Pulmonary artery endothelial cell (primary cell): ENCODE results near the gene TNNT3. TPM values are rescaled to one million over a fixed set of nuclear protein-coding genes. Genes with fewer than 3 reads are reported as not detected.

Source experiments
- DNase-seq: peaks from one replicate; pipeline ENCODE4 v3.0.0-alpha.2; 2011; ENCODE audit warnings: low read depth, low spot score
- total RNA-seq: library from RNA; depleted of rRNA; stranded (reverse); fragments of >200 nt; gene quantifications from 2 replicates; pipeline ENCODE4 v1.2.3, GENCODE V29; 2014

Gene TNNT3
- total RNA-seq, 1 donor from 2014 or later, result not detected

GRCh38 chr11:1896923-1897322 lies 22.6 kb upstream of the TNNT3 start:
- no peak for DNase-seq

DNA sequence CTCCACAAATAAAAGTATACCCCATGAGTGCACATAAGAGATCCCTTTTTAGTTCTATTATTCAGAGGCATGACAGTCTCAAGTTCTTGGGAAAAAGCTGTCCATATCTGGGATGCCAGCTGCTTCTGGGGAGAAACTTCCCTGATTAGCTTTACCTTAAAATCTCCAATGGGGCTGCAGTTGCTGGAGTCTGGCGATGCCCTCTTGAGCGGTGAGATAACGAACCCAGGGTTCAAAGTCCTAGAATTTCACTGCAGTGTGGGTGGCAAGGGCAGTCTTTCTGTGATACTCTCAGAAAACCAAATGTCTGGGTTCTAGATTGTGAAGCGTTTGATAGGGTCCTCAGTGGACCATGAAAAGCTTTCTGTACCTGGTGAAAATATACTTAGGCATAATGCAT lies 20.4 kb upstream of the TNNT3 start:
- no peak for DNase-seq

DNA sequence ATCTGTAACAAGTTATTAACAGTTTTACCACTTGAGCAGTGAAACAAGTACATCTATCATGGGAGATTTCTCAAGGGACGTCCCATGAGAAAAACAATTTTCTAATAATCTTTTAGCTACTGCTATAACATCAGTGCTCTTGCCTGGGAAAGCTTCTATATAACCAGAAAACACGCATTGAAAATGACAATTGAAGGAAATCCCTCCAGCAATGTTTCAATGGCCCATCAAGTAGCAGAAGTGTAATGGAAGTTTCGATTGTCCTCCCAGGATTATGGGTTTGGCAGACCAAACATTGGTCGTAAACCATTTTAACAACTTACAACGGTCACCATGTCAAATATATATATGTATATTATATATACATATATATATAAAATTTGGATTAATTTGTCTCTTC lies 19.8 kb upstream of the TNNT3 start:
- no peak for DNase-seq

- no peak for DNase-seq
These were observed 13.3 kb upstream of the TNNT3 start for GRCh38 chr11:1906181-1906580.

DNA sequence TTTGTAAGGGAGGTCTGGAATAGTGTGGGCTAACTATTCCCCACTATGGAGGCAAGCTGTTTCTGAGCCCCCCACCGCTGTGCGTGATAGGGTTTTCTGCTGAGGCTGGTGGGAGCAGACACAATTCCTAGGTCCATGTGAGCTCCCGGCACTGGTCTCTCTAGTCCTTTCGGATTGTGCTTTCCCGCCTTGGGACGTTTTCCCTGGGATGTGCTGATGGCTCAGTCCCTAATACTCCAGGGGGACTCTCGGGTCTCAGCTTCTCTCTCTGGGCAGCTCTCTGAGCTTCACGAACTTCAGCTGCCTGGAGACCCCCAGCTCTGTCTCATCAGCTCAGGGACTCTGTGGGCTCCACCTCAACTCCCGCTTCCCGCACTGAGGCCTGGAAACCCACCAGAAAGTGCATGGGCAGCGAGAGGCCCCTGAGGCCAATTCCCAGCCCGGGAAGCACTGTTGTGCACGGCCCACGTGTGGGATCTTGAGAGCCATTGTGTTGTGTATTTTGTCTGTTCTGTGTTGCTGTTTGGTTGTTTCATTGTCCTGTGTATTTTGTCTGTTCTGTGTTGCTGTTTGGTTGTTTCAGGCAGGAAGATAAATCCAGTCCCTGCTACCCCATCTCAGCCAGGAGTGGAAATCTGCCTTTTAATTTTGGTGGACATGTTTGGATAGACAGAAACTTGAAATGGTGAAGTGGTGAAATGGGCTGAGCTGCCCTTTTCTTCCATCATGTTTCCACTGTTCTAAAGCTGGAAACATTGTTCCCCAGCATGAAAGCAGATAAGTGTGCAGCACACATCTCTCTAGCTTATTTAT lies 12.7 kb upstream of the TNNT3 start:
- no peak for DNase-seq

DNA sequence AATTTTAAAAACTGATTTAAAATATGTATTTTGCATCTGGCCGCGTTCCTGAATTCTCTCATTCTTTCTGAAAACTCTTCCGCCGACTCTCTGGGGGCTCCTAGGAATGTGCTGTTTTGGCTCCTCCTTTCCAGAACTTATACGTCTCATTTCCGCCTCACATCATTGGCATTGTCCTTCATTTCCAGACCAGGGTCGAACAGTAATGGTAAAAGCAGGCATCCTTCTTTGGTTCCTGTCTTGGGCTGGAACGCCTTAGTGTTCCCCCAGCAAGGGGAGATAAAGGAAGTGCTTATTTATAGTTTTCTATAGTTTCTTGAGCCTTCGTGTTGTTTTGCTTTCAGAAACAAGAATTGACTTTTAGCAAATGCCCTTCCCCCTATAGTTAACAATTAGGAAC lies 10.9 kb upstream of the TNNT3 start:
- peak; percentile 61 for DNase-seq

GRCh38 chr11:1909524-1909923 lies 10.0 kb upstream of the TNNT3 start:
- DNase-seq, result no peak

GRCh38 chr11:1912289-1912878 lies 7.1 kb upstream of the TNNT3 start:
- DNase-seq, result no peak

DNA sequence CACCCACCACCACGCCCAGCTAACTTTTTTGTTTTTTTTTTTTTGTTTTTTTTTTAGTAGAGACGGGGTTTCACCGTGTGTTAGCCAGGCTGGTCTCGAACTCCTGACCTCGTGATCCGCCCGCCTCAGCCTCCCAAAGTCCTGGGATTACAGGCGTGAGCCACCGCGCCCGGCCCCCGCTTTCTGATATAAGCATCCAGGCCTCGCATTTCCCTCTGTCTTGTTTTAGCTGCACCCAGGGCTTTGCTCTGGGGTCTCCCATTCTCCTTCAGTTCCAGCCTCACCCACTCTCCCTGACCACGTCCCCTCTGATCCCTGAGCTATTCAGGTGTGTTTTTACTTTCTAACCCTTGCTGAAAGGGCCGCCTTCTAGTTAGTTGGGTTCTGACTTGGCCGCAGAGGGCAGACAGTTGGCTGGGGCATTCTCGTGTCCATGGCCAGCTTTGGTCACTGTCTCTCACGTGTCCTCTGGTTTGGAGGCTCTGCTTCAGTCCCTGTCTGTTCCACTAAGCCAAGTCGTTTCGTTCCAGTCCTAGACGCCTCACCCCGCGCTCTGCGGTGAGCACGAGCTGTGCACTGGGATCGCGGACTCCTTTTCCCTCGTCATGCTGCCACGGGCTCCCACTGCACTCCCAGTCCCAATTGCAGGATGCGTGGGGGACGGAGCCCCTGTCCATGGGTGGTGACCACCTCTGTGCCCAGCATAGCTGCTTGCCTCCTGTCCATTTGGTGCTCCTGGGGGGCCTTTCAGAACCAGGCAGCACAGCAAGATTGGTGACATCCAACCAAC lies 6.0 kb upstream of the TNNT3 start:
- DNase-seq, result no peak

GRCh38 chr11:1915795-1916131 lies 3.7 kb upstream of the TNNT3 start:
- no peak for DNase-seq

DNA sequence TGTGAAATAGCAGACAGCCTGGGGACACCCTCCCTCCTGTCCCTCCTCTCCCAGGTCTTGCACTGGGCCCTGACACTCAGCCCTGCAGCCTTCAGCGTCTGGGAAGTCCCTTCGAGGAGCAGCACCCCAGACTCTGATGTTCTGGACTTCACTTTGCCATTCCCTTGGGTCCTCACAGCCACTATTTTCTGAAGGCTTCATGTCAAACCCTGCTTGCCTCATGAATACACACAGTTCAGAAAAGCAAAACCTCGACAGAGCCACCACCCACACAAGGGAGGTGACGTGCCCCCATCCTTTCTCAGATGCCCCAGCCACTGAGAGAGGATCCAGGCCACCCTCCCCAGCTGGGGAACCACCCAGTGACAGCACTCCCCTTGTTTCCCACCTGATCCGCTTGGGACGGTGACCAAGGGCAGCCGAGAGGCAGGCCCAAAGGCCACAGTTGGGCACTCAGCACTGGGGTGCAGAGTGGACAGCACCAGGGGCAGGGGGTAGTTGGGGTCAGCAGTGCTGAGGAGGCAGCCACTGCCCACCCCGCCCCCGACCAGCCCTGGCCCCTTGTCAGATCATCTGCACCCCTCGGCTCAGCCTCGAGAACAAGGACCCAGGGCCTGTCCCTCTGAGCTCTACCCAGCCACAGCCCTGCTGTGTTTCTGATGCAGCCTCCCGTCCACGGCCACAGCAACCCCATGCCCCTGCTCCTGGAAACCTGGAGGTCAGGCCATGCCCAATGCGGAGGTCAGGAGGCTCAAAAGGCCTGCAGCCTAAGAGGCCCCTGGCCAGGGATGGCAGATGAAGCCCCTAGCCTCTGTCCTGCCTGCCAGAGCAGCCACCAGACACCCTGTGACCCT lies 3.1 kb upstream of the TNNT3 start:
- DNase-seq, result no peak

GRCh38 chr11:1916986-1917522 lies 2.4 kb upstream of the TNNT3 start:
- no peak for DNase-seq

DNA sequence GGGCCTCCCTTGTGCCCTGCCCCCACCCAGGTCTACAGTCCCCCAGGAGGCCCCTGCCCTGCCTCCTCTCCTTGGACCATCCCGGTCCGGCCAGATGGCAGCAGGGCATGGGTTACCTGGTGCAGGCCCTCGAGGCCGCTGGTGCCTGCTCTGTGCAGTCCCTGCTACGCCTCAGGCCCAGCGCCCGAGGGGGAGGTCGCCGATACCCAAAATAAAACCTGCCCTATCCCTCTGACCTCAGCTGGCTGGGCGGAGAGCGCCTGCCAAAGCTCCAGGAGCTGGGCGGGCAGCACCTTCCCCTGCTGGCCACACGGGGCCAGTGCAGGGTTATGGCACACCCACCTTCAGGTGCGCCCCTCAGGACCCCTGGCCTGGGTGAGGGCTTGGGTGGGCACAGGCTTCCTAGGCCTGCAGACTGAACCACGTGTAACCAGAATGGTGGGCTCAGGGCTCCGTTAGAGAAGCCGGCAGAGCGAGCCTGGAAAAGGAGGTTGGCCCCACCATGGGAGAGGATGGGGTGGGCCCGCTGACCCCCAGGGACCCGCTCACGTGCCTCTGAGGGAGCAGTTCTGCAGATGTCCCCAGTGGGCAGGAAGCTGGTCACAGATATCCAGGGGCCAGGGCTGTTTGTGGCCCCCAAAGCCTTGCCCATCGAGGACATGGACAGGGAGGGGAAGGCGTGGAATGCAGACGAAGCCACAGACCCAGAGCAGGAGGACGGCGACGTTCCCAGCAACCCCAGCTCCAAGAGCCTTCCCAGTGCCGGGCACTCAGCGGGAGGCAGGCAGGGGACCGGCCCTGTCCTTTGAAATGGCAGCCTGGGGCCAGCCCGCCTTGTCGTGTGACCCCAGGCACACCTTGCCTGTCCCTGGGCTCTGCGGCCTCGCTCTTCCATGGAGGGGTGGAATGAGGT lies 1.7 kb upstream of the TNNT3 start:
- no peak for DNase-seq

DNA sequence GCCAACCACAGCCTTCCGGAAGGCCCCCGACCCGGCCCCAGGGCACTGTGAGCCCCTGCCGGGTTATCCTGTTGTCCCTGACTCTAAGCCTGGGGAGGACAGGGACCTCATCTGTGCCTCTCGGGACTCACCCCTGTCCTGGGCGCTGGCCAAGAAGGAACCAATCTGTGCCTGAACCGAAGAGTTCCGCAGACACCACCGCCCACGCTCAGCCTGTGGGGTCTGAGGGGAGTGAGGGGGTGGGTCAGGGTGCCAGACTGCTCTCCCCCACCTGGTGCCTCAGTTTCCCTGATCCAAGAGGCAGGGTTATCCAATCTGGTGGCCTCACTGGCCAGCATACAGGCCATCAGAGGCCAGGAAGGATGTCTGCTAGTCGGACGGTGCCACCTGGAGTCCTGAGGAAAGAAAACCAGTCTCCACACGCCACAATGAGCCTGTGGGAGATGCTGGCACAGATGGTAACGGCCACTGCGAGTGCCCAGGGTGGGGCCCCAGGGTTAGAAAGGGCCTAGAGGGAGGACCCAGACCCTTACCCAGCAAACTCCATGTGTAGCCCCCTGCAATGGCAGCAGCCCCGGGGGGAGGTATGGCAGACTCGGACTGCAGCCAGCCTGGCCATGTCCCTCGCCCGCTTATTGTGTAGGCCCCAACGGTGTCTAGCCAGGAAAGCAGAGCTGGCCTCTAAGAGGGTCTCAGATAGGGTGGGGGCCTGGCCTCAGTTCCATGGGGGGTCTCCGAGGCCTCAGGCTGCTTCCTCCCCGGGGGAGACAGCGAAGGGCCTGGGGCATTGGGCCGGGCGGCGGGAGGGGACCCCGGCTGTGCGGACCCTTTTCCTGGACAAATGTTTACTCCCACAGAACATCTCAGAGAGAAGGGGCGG lies 827 bp upstream of the TNNT3 start:
- no peak for DNase-seq

- DNase-seq, result no peak
These were observed 815 bp downstream of the TNNT3 start for GRCh38 chr11:1920128-1920908.

GRCh38 chr11:1920909-1921573 lies 1.5 kb downstream of the TNNT3 start:
- DNase-seq, result no peak

DNA sequence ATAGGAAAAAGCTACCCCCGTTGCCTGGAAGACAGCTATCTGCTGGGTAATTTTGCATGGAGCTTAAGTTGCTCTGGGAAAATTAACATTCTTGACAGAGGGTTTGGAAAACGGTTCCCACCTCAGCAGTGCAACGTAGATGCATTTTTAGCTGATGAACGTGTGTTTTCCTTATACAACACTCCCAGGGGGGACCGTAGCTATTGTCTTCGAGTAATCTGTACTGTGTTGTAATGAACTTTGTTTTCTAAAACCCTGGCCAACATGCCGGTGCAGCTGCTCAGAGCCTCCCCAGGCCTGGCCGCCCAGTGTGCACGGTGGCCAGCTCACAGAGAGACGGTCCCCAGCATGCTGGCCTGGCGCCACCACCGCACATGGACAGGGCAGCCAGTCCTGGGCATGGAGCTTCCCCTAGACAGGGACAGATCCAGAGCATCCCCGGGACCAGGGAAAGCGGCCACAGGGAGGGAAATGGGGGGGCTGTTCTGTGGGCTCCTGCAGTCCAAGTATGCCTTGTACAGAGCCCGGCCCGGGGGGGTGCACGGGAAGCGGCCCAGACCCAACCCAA lies 2.2 kb downstream of the TNNT3 start:
- DNase-seq, result no peak
